MV-4-11 (cell line): ENCODE results near the gene USP15.

Source experiments
- DNase-seq: peaks from one replicate; lab custom pipeline; 2025; lab: John Stamatoyannopoulos, UW

Gene USP15

DNA sequence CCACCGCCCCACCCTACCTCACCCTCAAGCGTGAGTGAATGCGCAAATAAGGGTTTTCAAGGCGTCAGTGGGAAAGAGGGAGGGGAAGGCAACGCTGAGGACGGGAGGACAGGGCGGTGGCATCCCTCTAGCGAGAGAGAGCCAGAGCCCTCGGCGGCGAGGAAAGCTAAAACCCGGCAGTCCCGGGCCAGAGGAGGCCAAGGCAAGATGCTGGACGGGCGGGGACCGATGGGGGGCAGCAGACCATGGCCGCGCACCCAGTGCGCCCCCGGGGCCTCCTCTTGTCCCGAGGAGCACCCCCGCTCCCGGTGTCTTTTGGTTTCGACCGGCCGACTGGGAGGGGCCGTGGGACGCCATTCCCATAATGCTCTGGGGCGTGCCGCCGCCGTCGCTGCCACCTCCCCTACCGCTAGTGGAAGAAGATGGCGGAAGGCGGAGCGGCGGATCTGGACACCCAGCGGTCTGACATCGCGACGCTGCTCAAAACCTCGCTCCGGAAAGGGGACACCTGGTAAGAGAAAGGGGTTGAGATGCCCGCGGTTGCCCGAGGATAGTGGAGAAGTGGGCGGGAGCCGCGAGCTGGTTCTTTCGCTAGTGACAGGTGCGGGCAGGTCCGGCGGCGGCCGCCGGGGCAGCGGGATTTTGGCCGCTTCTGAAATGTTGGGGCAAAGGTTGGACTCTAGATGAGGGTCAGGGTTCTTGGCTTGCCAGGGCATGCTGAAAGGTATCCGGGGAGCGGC lies at the start of gene USP15:
Gene USP15, plus strand, starts transcription at position 412 of the 740 bp plus-strand sequence. Its CDS starts 11 bp downstream, at position 423.
- DNase-seq: peak; percentile 95

DNA sequence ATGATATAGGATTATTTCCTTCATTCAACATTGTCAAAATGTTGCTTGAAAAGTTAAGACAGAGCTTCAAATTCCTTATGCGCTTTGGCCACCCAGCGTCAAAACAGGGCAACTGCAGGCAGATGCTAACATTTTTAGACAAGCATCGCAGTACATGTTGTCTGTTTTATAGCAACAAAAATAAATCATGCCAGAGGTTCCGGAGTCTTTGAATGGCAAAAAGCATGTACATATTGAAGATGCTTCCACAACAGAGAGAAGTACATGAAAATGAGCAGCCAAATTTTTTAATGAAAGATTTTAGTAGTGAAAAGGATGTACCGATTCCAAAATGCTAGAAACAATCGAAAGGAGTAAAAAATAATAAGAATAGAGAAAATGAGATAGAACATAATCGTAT lies 49.8 kb upstream of the USP15 start:
- peak; percentile 50 for DNase-seq

DNA sequence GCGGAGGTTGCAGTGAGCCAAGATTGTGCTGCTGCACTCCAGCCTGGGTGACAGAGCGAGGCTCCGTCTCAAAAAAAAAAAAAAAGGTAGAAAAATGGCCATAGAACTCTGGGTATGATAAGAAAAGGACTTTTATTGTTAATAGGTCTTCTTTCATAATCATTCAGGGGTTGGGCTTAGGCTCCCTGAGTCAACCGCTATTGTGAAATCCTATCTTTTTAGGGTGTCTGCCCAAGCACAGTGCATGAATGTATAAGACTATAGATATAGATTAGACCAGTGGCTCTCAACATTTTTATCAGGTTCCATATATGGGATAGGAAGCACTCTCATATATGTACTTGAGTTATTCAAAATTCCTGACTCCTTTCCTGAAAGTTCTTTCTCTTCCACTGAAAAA lies 48.7 kb upstream of the USP15 start:
- peak; percentile 88 for DNase-seq

DNA sequence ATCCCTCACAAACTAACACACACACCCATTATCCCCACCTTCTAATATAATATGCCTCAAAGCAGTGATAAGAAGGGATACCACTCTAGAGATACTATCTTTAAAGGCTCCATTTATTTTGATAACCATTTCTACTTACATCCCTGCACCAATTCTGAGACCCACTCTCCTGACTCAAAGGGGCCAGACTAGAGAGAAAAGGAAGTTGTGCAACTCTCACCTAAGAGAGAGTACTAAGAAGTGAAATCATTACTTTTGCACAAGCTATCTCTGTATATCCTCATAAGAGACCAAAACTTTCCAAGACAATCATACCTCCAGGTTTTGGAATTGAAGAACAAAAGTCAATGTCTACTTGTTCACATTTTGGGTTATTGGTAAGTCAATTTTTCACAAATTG lies 45.4 kb upstream of the USP15 start:
- DNase-seq: peak; percentile 73

DNA sequence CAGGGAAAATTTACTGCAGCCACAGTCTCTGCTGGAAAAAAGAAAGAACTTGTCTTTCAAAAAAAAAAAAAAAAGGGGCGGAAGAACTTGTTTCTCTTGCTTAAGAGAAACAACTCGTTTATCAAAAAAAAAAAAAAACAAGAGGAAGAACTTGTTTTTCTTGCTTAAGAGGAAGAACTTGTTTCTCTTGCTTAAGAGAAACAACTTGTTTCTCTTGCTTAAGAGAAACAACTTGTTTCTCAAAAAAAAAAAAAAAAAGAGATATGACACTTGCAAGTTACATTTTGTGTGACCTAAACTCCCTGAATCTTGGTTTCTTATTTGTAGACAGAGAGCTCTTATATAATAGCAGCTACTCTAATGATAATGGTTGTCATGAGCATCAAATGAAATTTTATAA lies 44.7 kb upstream of the USP15 start:
- peak; percentile 88 for DNase-seq

DNA sequence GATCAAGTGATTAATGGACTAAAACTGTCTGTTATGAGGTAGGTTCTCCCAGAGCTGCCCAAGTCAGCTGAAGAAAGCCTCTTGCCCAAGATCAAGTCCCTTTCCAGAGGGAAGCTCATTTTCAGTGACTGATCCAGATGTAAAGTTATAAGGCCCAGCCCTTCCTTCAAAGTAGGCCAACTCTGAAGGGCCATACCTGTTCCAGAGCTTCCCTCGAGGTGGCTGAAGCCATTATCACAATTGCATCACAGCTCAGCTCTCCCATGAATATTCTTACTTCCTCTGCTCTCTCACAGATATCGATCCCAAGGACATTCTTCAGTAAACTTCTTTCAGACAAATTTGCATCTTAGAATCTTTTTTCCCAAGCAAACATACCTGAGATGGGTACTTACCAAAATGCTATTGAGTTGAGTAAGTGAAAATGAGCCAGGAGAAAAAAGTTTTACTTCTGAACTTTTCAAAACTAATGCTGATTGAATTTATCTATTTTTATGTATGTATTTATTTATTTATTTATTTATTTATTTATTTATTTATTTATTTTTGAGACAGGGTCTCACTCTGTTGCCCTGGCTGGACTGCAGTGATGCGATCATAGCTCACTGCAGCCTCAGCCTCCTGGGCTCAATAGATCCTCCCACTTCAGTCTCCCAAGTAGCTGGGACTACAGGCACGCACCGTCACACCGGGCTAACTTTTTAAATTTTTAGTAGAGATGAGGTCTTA lies 42.6 kb upstream of the USP15 start:
- DNase-seq: no peak

DNA sequence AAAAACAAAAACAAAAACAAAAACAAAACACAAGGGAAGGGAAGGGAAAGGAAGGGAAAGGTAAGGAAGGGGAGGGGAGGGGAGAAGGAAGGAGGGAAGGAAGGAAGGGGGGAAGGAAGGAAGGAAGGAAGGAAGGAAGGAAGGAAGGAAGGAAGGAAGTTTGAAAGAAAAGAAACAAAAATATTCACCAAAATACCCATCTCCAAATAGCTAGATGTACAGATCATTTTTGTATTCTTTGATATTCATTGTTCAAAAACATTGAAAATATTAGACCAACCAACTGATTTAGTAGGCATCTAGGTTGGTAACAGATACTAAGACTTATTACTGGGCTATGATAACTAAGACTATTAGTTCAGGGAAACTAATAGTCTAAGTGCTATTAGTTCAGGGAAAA lies 39.1 kb upstream of the USP15 start:
- no peak for DNase-seq

DNA sequence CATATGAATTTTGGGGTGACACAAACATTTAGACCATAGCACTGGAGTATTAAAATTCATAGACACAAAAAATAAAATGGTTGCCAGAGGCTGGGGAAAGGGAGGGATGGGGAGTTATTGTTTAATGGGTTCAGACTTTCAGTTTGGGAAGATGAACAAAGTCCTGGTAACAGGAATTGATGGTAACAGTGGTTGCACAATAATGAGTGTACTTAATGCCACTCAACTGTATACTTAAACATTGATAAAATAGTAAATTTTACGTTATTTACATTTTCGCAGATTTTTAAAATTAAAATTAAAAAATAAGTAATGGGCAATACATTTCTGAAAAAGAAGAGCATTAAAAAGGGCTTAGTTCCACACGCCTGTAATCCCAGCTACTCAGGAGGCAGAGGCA lies 35.6 kb upstream of the USP15 start:
- DNase-seq: no peak

DNA sequence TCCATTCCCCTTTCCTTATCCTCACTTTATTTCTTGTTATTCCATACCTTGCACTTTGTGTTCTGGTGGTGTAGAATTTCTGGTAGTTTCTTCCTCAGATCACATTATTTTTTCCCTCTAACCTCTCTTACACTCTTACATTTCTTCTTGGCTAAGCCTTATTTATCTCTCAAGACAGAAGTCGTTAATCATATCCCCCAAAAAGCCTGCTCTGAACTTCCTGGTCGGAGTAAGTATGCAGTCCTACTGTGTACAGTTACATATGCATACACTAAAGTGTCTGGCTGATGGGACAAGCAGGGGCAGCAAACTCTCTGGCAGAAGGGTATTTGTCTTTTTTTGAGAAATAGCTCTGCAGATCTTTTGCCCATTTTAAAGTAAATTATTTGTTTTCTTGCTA lies 33.1 kb upstream of the USP15 start:
- DNase-seq: no peak

DNA sequence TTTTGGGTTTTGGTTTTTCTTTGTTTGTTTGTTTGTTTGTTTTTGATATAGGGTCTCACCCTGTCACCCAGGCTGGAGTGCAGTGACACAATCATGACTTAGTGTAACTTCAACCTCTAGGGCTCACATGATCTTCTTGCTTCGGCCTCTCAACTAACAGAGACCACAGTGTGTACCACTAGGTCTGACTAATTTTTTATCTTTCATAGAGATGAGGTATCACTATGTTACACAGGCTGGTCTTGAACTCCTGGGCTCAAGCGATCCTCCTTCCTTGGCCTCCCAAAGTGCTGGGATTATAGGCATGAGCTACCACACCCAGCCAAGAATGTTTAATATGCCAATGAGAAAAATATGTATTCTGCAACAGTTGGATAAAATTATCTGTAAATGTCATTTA lies 29.6 kb upstream of the USP15 start:
- DNase-seq: no peak

DNA sequence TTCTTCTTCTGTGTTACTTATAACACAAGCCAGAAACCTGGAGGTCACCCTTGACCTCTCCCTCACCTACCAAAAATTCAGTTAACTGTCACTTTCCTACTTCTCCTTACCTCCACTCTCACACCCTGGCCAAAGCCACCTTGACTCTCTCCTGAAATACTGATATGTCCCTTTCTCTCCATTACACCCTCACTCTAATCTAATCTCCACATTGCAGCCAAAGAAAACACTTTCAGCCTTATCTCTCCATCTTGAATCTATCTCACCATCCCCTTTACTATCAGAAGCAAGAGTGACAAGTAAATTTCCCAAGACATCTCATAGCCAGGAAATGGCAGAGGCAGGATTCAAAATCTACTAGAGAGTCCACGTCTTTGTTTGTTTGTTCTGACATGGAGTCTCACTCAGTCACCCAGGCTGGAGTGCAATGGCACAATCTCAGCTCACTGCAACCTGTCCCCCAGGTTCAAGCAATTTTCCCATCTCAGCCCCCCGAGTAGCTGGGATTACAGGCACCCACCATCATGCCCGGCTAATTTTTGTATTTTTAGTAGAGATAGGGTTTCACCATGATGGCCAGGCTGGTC lies 28.0 kb upstream of the USP15 start:
- no peak for DNase-seq

DNA sequence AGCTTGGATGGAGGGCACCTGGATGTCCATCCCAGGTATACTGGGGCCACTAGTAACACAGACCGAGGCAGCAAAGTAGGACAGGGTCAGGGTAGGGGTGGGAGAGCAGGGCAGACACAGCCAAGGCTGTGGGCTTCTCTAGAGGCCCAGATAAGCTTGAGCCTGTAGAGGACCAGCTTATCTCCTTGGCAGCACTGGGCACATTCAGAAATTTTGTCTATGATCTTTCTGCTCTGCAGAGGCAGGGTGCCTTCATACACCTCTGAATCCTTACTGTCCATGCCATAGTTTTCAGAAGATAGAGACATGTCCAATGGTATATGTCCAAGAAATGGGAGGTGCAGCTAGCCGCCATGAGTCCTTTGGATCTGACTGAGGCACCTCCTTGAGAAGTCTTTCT lies 26.4 kb upstream of the USP15 start:
- DNase-seq: no peak

DNA sequence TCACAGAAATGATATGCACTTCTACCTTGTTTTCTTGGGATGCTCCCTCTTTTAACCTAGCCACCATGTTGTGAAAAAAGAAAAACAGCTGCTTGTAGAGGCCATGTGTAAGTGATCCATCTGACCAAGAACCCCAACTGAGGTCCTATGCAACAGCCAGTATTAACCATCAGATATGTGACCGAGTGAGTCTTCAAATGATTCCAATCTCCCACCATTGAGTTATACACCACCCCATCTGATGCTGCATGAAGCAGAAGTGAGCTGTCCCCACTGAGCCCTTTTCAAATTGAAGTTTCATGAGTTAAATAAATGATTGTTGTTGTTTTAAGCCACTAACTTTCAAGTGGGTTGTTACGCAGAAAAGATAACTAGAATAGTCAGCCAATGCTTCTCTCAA lies 20.6 kb upstream of the USP15 start:
- DNase-seq: no peak

DNA sequence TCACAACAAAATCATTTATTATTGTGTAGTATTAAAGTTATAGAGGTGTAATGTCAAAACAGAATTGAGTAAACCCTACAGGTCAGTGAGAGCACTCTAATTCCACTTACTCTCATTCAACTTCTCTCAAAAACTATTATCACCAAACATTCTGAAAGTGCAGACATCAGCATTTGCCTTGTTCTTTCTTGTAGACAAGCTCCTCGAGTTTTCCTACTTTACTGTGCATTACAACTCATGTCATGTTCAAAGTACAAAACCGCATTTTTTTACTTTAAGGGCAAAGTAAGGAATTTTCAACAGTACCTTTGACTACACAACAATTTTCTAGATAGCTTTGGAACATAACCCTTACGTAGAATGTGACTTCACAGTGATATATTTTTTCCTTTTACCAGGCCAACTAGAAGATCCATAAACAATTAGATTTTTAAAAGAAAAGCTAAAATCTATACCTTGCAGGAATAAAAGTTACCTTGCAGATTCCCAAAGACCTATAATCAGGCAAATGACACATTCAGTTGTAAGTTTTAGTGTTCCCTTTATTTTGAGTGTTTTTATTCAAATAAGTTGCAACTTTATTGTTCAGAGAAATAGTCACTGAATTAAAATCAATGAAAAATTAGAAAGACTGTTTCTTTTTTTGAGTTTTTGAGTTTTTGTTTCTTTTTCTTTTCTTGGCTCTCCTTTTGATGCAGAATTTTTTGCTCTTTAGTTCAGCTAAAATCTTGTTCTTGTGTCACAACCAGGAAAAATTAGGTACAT lies 12.7 kb upstream of the USP15 start:
- no peak for DNase-seq

DNA sequence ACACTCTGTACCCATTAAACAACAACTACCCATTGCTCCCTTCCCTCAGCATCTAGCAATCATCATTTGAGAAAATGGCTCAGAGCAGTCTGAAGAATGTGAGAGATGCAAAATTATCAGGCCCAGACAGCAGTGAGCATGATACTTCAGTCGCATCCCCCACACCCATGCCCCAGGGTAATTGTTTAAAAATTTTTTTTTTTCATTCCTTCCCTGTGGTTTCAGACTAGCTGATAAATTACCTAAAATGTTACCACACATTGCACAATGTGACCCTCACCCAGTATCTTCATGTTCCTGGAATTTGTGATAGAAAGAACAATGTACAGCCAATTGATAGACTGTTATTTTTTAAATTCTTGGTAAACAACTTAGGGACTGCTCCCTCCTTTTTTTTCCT lies 11.3 kb upstream of the USP15 start:
- DNase-seq: peak; percentile 36

DNA sequence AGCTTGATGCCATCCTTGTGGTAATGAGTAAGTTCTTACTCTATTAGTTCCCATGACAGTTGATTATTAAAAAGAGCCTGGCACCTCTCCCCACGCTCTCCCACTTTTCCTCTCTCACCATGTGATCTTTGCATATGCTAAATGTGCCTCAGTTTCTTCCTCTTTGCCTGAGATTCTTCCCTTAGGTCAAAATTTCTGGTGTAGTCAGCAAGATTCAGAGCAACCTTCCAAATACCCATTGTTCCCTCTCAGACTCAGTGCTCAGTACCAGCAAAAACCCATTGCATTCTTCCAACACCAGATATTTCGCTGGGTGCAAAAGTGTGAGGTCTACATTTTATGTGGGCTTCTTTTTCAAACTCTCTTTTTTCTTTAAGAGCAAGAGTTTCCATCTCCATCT lies 10.8 kb upstream of the USP15 start:
- DNase-seq: no peak

DNA sequence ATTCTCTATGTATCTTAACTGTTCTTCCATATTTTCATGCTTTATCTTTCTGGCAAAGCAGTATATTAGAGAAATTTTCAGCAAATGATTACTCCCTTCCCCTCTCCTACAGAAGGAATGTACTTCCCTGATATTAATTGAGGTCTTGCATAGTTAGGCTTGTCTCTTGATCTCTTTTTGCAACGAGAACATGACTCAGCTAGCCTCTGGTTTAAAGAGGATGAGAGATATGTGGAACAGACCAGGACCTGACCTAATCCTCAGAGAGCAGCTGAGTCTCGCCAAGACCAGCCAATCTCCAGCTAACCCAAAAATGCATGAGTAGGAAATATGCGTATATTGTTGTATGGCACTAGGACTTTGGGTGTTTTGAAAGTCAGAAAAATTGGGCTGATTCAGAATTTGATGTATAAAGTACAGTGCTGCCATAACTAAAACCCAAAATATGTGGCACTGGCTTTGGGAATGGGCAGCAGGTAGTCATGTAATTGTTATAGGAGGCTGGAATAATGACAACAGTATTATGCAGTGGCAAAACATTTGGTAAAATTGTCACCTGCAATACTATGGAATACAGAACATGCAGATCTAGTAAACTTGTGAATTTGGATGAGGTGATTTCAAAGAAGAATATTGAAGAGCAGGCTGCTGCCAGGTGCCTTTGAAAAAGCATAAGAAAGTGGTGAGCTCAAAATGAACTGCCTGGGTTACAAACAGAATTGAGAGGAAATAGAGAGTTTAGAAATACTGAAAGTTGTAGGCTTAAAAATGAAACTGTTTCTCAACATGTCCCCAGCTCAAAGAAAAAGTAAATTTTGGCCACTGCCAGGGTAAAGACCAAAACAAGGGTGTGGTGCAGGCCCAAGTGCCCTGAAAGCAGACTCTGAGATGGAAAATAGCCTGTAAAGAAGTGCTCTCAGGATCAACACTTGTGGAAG lies 9.3 kb upstream of the USP15 start:
- DNase-seq: peak; percentile 77

DNA sequence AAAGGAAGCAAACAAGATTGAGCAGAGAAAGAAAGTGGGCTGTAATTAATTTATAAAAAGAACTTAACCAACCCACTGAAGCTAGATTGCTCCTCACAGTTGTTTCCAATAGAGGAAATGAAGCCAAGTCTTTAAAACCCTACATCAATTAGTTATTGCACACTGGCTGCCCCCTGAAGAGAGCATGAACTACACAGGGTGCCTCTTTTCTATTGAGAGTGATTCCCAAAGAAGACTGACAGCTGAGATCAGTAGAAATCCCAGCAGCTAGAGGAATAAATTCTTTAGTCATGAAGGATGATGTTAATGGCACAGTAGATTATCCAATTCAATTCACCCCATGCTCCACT lies 8.6 kb upstream of the USP15 start:
- DNase-seq: peak; percentile 77

DNA sequence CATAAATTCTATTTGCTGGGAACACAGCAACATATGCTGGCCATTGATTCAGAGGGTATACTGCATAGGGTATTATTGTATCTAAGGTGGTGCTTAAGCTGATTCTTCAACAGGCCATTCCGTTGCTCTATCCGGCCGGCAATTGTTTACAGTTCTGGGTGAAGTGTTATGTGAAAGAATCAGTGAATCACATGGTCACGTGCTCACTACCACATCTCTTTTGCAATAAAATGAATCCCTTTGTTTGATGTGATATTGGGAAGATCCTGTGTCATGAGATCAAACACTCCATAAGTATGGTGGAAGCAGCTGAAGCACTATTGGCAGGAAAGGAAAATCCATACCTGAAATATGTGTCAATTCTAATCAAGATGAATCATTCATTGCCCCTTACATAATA lies 7.6 kb upstream of the USP15 start:
- no peak for DNase-seq

DNA sequence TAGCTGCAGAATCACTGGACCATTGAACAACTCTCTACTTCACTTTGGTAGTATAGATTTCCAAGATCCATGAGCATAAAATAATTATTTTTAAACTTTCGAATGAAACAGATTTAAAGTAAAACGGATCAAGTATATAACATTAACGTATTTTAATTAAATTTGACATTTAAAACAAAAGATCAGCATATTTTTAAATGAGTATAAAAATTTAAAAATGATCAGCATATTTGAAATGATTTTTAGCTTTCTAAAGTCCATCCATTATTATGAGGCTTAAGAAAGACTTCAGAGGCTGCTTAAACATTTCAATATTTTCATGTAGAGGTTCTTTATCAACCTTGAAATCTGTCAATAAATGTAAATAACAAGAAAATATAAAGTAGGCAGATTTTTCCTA lies 5.2 kb upstream of the USP15 start:
- DNase-seq: no peak

DNA sequence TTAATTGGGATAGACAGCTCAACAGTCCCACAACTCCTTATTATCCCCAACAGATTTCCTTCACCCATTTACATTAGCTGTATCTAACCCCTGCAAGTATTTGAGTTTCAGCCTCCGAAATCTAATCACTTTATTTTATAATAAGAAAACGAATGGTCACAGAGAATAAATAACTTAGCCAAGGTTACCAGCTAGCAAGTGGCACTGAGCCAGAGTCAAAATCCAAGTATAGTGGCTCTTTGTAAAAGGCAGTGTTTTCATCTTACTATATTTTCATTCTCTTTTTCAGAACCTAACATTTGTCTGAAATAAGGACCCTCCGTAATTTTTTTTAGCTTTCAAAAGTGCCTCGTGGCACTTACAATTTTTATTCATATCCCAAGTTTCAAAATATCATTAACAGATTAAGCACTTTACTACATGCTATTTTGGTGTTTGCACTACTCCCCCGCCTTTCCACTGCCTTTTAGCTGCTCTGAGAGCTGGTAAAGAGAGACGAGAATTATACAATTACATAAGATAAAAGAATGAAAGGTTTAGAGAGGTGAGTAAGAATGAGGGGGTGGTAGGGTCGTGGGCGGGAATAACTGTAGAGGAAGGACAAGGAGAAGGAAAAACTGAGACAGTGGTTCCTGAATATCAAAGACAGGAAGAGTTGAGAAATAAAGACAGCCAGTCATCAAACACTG lies 3.7 kb upstream of the USP15 start:
- DNase-seq: peak; percentile 11
